K562 (cell line): ENCODE results near the gene ZNF33A. TPM values are rescaled to one million over a fixed set of nuclear protein-coding genes. Genes with fewer than 3 reads are reported as not detected.
A peak's percentile ranks its signal among the peaks of the same experiment; 100 is the strongest.

Experiments used
- CREM ChIP-seq: IDR thresholded peaks from 2 replicates; pipeline ENCODE4 v1.6.1; 2014; ENCODE audit warnings: antibody characterized with exemption, low read depth
- CTBP1 ChIP-seq: fragments of 450-650 bp; IDR thresholded peaks from 2 replicates; pipeline ENCODE4 v1.6.1; 2016; ENCODE audit warnings: borderline replicate concordance
- DEAF1 ChIP-seq: fragments of 450-650 bp; formaldehyde crosslinking; IDR thresholded peaks from 2 replicates; pipeline ENCODE4 v1.4.0; 2020; ENCODE audit warnings: mild to moderate bottlenecking, moderate library complexity
- DMBX1 ChIP-seq: fragments of 250-450 bp; sonication (Bioruptor Pico); IDR thresholded peaks from 2 replicates; pipeline ENCODE4 v1.8.0; 2022; ENCODE audit warnings: inconsistent platforms, mild to moderate bottlenecking, moderate library complexity, borderline replicate concordance
- MYC ChIP-seq, 2 experiments: fragments of 250-450 bp in 1 of 2; sonication (Bioruptor Pico) in 1 of 2; IDR thresholded peaks; 2 replicates each; pipeline versions ENCODE4 v1.5.1 to v1.6.1; 2012 to 2021; ENCODE audit warnings: low read depth in 2 of 2, borderline replicate concordance in 1 of 2, improper control_type of control experiment in 1 of 2, low read length in 1 of 2, mild to moderate bottlenecking in 1 of 2, moderate library complexity in 1 of 2
- PCBP1 ChIP-seq: fragments of 200-400 bp; formaldehyde crosslinking; IDR thresholded peaks from 2 replicates; pipeline ENCODE4 v1.6.1; 2018; ENCODE audit warnings: mild to moderate bottlenecking, low read depth, low read length; ENCODE audit not compliant: poor library complexity, severe bottlenecking
- PKNOX1 ChIP-seq: fragments of 450-650 bp; IDR thresholded peaks from 2 replicates; pipeline ENCODE4 v1.6.1; 2016
- PRDM10 ChIP-seq: fragments of 450-650 bp; IDR thresholded peaks from 2 replicates; pipeline ENCODE4 v1.6.1; 2018; ENCODE audit not compliant: partially characterized antibody
- SUPT5H ChIP-seq: fragments of 450-650 bp; IDR thresholded peaks from 2 replicates; pipeline ENCODE4 v1.6.1; 2016
- TAF9B ChIP-seq: fragments of 450-650 bp; IDR thresholded peaks from 2 replicates; pipeline ENCODE4 v1.6.1; 2018; ENCODE audit warnings: mild to moderate bottlenecking; ENCODE audit not compliant: partially characterized antibody
- USF1 ChIP-seq: sonication (generic); formaldehyde crosslinking; IDR thresholded peaks from 2 replicates; pipeline ENCODE4 v1.9.0; 2022; ENCODE audit warnings: mild to moderate bottlenecking, missing genetic modification reagents
- ZEB2 ChIP-seq: fragments of 450-650 bp; IDR thresholded peaks from 2 replicates; pipeline ENCODE4 v1.6.1; 2016
- ZFX ChIP-seq: sonication (generic); formaldehyde crosslinking; IDR thresholded peaks from 2 replicates; pipeline ENCODE4 v1.8.0; 2022; ENCODE audit warnings: mild to moderate bottlenecking, missing genetic modification reagents, moderate library complexity
- ZNF263 ChIP-seq: sonication (generic); formaldehyde crosslinking; IDR thresholded peaks from 2 replicates; pipeline ENCODE4 v1.8.0; 2022; ENCODE audit warnings: mild to moderate bottlenecking, missing genetic modification reagents, borderline replicate concordance
- ZNF384 ChIP-seq: IDR thresholded peaks from 2 replicates; pipeline ENCODE4 v1.6.1; 2012; ENCODE audit warnings: low read depth, low read length, improper control_type of control experiment
- ZNF511 ChIP-seq: sonication (generic); formaldehyde crosslinking; IDR thresholded peaks from 2 replicates; pipeline ENCODE4 v1.8.0; 2022; ENCODE audit warnings: mild to moderate bottlenecking, missing genetic modification reagents
- ZNF512 ChIP-seq: IDR thresholded peaks from 2 replicates; pipeline ENCODE4 v1.6.1; 2016; ENCODE audit warnings: missing genetic modification characterization, missing compliant biosample characterization
- polyA plus RNA-seq, 8 experiments: library from polyadenylated mRNA; depleted of rRNA in 4 of 8; stranded (reverse) in 5 of 8; unstranded in 3 of 8; fragments of >200 nt; fragmentation: Nextera tagmentation in 2 of 8; fragmentation: Illumina TruSeq in 1 of 8; extraction: Ambion mirVana in 2 of 8; extraction: Trizol in 1 of 8; gene quantifications; 2 replicates each; pipeline versions ENCODE4 v1.2.1 to v1.2.3, GENCODE V29; 2011 to 2014; ENCODE audit warnings: inconsistent platforms in 1 of 8, missing spikeins in 1 of 8
- total RNA-seq, 7 experiments: library from RNA; depleted of rRNA in 6 of 7; stranded (reverse); fragments of >200 nt in 6 of 7; fragmentation: Illumina TruSeq in 2 of 7; extraction: Trizol in 2 of 7; gene quantifications; 2 replicates each; pipeline versions ENCODE4 v1.2.1 to v1.2.3, GENCODE V29; 2011 to 2021; ENCODE audit warnings: low replicate concordance in 1 of 7

Gene ZNF33A
- total and polyA plus RNA-seq, 9 of the 15 experiments (the other 6 are each of a cell fraction or from before 2014, with no cell fraction given), result 8.1 to 27.5 (median 16.4) TPM

GRCh38 chr10:37976091-37976879 lies 34.2 kb upstream of the ZNF33A start, which contains the start of gene ZNF25 (continued):
- TF ChIP-seq ZFX (peak; percentile 99), ZNF263 (CRISPR knock-in tag) (no peak), PCBP1 (peak; percentile 70), PKNOX1 (peak; percentile 78), DMBX1 (CRISPR knock-in tag) (no peak), SUPT5H (peak; percentile 84), MYC (IDR thresholded peaks at IDR 0.05; ENCODE audit: low read depth, low read length) (peak; percentile 46; the same call in 1 of the 2 replicates), MYC (CRISPR knock-in tag; IDR thresholded peaks at IDR 0.05; ENCODE audit: borderline replicate concordance, low read depth) (no peak), PRDM10 (peak; percentile 8), ZNF512 (tag) (no peak), TAF9B (no peak), ZEB2 (peak; percentile 45; the same call in 1 of the 2 replicates), CREM (peak; percentile 95), DEAF1 (CRISPR knock-in tag) (peak; percentile 27; the same call in 1 of the 2 replicates), ZNF511 (0 out of 2 replicates have a peak, but pooled peaks have one; percentile 61), CTBP1 (peak; percentile 72; the same call in 1 of the 2 replicates), ZNF384 (peak; percentile 95), USF1 (CRISPR knock-in tag) (no peak)
